HL-60 (cell line): ENCODE results near the gene VAMP8.

Experiments
- DNase-seq, 2 experiments: peaks; one replicate each; pipeline ENCODE4 v3.0.0-alpha.2; 2010 to 2020; ENCODE audit warnings: low read depth in 1 of 2, low spot score in 1 of 2
- H3K27ac ChIP-seq: fragments of 250-450 bp; sonication (Bioruptor Pico); replicated peaks from 2 replicates; pipeline ENCODE4 v1.5.1; 2020; ENCODE audit warnings: mild to moderate bottlenecking, moderate library complexity
- H3K27me3 ChIP-seq: fragments of 250-450 bp; sonication (Bioruptor Pico); 2 replicates; pipeline ENCODE4 v1.5.1; 2021; ENCODE audit warnings: mild to moderate bottlenecking, moderate library complexity; ENCODE audit not compliant: insufficient read depth, poor library complexity, severe bottlenecking
- H3K4me3 ChIP-seq: replicated peaks from 2 replicates; pipeline ENCODE4 v1.5.1; 2011; ENCODE audit warnings: mild to moderate bottlenecking, control low read depth, low read length; ENCODE audit not compliant: insufficient read depth
- CTCF ChIP-seq: IDR thresholded peaks from one replicate; pipeline ENCODE4 v1.5.1; 2011; ENCODE audit warnings: low read length, control low read depth, inconsistent platforms; ENCODE audit not compliant: insufficient read depth
- GABPA ChIP-seq: IDR thresholded peaks from 2 replicates; pipeline ENCODE4 v1.6.1; 2012; ENCODE audit warnings: low read depth
- POLR2AphosphoS5 ChIP-seq: IDR thresholded peaks from 2 replicates; pipeline ENCODE4 v1.6.1; 2012; ENCODE audit warnings: low read depth
- REST ChIP-seq: IDR thresholded peaks from 2 replicates; pipeline ENCODE4 v1.6.1; 2012; ENCODE audit warnings: low read depth; ENCODE audit not compliant: insufficient replicate concordance
- SPI1 ChIP-seq: IDR thresholded peaks from 2 replicates; pipeline ENCODE4 v1.6.1; 2012; ENCODE audit warnings: low read depth, mild to moderate bottlenecking, borderline replicate concordance

Gene VAMP8

GRCh38 chr2:85588236-85588635 is 10.8 kb downstream of the VAMP8 start:
- Histone ChIP-seq H3K27ac (peak overlapping the region; percentile 63), H3K27me3 (no peaks in the 10 kb centered on the region), H3K4me3 (no peak overlapping the region)
- no peak for TF ChIP-seq SPI1
- no peak for TF ChIP-seq POLR2AphosphoS5
- TF ChIP-seq GABPA = no peak
- no peak for TF ChIP-seq CTCF
- TF ChIP-seq REST = no peak
- DNase-seq = peak in 1 of 2 experiments; percentile 35

- TF ChIP-seq SPI1 = no peak
- TF ChIP-seq REST = no peak
- no peak for TF ChIP-seq GABPA
- no peak for TF ChIP-seq CTCF
- TF ChIP-seq POLR2AphosphoS5 = no peak
- DNase-seq = no peak
- H3K27me3 ChIP-seq = no peaks in the 10 kb centered on the region
- H3K27ac ChIP-seq = peak overlapping the region; percentile 63
- H3K4me3 ChIP-seq = no peak overlapping the region
Measured at GRCh38 chr2:85588645-85589044, 11.3 kb downstream of the VAMP8 start.

DNA sequence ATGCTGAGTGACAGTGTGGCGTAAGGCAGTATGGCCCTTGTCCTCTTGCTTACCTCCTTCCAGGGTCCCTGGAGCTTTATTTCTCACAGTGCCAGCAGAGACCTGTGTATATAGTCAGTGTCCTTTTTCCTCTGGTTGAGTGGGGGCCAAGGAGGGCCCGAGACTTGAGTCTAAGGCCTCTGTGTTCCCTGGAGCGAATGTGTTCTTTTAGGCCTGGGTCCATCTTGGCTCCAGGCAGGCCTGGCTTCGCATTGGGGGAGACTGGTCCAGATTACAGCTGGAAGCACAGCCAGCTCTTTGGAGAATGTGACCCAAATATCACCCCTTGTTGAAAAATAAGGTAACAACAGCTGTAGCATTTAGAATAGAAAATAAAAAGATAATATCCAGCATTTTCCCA is 11.8 kb downstream of the VAMP8 start:
- peak overlapping the region; percentile 63 for H3K27ac ChIP-seq
- TF ChIP-seq REST = no peak

More for the DNA sequence above, 11.8 kb downstream of the VAMP8 start:
- Histone ChIP-seq H3K4me3 (no peak overlapping the region), H3K27me3 (no peaks in the 10 kb centered on the region)
- DNase-seq = no peak
